Lower leg skin (tissue), 3 donors: ENCODE measurements around the gene YPEL1.

ENCODE experiments used
- CTCF ChIP-seq, 3 donors: fragments of 450-650 bp; IDR thresholded peaks; one replicate each; pipeline ENCODE4 v1.5.1; 2016; ENCODE audit warnings: antibody characterized with exemption in 3 of 3, mild to moderate bottlenecking in 3 of 3, moderate library complexity in 2 of 3
- POLR2A ChIP-seq, 2 donors: fragments of 450-650 bp; IDR thresholded peaks; one replicate each; pipeline ENCODE4 v1.6.1; 2016 to 2017; ENCODE audit warnings: antibody characterized with exemption in 2 of 2, mild to moderate bottlenecking in 1 of 2, moderate library complexity in 1 of 2

- TF ChIP-seq CTCF (IDR thresholded peaks at IDR 0.05) (no peak), POLR2A (IDR thresholded peaks at IDR 0.05) (no peak)
Measured at GRCh38 chr22:21650823-21651520, 84.6 kb downstream of the YPEL1 start.
